HL-60 (cell line): ENCODE results near the gene HEXD.

Experiments
- DNase-seq, 2 experiments: peaks; one replicate each; pipeline ENCODE4 v3.0.0-alpha.2; 2010 to 2020; ENCODE audit warnings: low read depth in 1 of 2, low spot score in 1 of 2
- H3K27ac ChIP-seq: fragments of 250-450 bp; sonication (Bioruptor Pico); replicated peaks from 2 replicates; pipeline ENCODE4 v1.5.1; 2020; ENCODE audit warnings: mild to moderate bottlenecking, moderate library complexity
- H3K27me3 ChIP-seq: fragments of 250-450 bp; sonication (Bioruptor Pico); 2 replicates; pipeline ENCODE4 v1.5.1; 2021; ENCODE audit warnings: mild to moderate bottlenecking, moderate library complexity; ENCODE audit not compliant: insufficient read depth, poor library complexity, severe bottlenecking
- H3K4me3 ChIP-seq: replicated peaks from 2 replicates; pipeline ENCODE4 v1.5.1; 2011; ENCODE audit warnings: mild to moderate bottlenecking, control low read depth, low read length; ENCODE audit not compliant: insufficient read depth
- CTCF ChIP-seq: IDR thresholded peaks from one replicate; pipeline ENCODE4 v1.5.1; 2011; ENCODE audit warnings: low read length, control low read depth, inconsistent platforms; ENCODE audit not compliant: insufficient read depth
- GABPA ChIP-seq: IDR thresholded peaks from 2 replicates; pipeline ENCODE4 v1.6.1; 2012; ENCODE audit warnings: low read depth
- POLR2AphosphoS5 ChIP-seq: IDR thresholded peaks from 2 replicates; pipeline ENCODE4 v1.6.1; 2012; ENCODE audit warnings: low read depth
- REST ChIP-seq: IDR thresholded peaks from 2 replicates; pipeline ENCODE4 v1.6.1; 2012; ENCODE audit warnings: low read depth; ENCODE audit not compliant: insufficient replicate concordance
- SPI1 ChIP-seq: IDR thresholded peaks from 2 replicates; pipeline ENCODE4 v1.6.1; 2012; ENCODE audit warnings: low read depth, mild to moderate bottlenecking, borderline replicate concordance

Gene HEXD

GRCh38 chr17:82389379-82389778 is 28.8 kb upstream of the HEXD start:
- H3K27ac ChIP-seq = no peak overlapping the region
- TF ChIP-seq SPI1 (no peak), GABPA (no peak)
- no peak for DNase-seq
- no peaks in the 10 kb centered on the region for H3K27me3 ChIP-seq
- H3K4me3 ChIP-seq = no peak overlapping the region

- no peak for TF ChIP-seq CTCF
- TF ChIP-seq POLR2AphosphoS5 = no peak
- TF ChIP-seq REST = no peak
- no peak for TF ChIP-seq SPI1
- no peak for TF ChIP-seq GABPA
- Histone ChIP-seq H3K27me3 (no peaks in the 10 kb centered on the region), H3K4me3 (no peak overlapping the region), H3K27ac (no peak overlapping the region)
- no peak for DNase-seq
These were observed 27.9 kb upstream of the HEXD start for GRCh38 chr17:82390015-82390859.

GRCh38 chr17:82390860-82391435 is 27.2 kb upstream of the HEXD start:
- Histone ChIP-seq H3K27ac (no peak overlapping the region), H3K27me3 (no peaks in the 10 kb centered on the region), H3K4me3 (no peak overlapping the region)
- no peak for DNase-seq
- no peak for TF ChIP-seq REST

DNA sequence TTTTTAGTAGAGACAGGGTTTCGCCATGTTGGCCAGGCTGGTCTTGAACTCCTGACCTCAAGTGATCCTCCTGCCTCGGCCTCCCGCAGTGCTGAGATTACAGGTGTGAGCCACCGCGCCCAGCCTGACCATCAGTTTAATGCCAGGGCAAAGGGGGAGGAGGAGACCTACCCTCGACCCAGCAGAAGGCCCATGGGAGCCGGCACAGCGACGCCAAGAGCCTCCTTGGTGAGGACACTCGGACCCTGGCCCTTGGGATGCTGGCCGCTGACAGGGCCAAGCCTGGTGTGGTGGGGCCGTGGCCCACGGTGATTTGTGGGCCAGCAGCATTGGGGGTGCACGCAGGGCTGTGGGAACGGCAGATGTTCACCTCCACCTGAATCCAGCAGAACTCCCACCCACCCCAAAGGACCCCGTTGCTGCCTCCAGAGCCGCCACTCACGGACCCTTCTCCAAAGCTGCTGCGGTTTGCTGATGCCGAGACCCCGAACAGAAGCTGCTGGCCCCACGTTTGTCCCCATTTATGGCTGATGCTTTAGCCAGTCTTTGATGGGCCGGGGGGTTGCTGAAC is 26.6 kb upstream of the HEXD start:
- no peak for TF ChIP-seq REST
- TF ChIP-seq SPI1 = no peak
- no peak for TF ChIP-seq GABPA
- TF ChIP-seq POLR2AphosphoS5 = no peak
- no peak for TF ChIP-seq CTCF
- DNase-seq = no peak
- Histone ChIP-seq H3K4me3 (no peak overlapping the region), H3K27me3 (no peaks in the 10 kb centered on the region), H3K27ac (no peak overlapping the region)
